Measurements from ENCODE around the gene SLC45A3.
"Not testable (repeated sequence)": the region's sequence is repeated elsewhere in the genome, so short reads cannot be mapped to it uniquely, and the experiment has no call there.

Gene SLC45A3

GRCh38 chr1:205680073-205680851 is at the start of gene SLC45A3:
Gene SLC45A3 (minus strand): TSS chr1:205680509. CDS start chr1:205664656, 15,853 bp downstream.
- DNase-seq (ENCODE audit: low read depth): no peak
- TF ChIP-seq CTCF (IDR thresholded peaks at IDR 0.05; ENCODE audit: insufficient read depth, low read depth, low read length, missing control alignments): no peak
- H3K4me3 ChIP-seq (ENCODE audit: low read depth, low read length): peak within 1 kb of the TSS; percentile 59

- H3K4me3 ChIP-seq (ENCODE audit: low read depth, low read length): no peak overlapping the region
- no peak for DNase-seq (ENCODE audit: low read depth)
- TF ChIP-seq CTCF (IDR thresholded peaks at IDR 0.05; ENCODE audit: insufficient read depth, low read depth, low read length, missing control alignments): no peak
Observed at GRCh38 chr1:205726619-205727125, 46.4 kb upstream of the SLC45A3 start.

GRCh38 chr1:205725514-205725913 is 45.2 kb upstream of the SLC45A3 start:
- no peak for DNase-seq (ENCODE audit: low read depth)
- H3K4me3 ChIP-seq (ENCODE audit: low read depth, low read length): no peak overlapping the region
- no peak for TF ChIP-seq CTCF (IDR thresholded peaks at IDR 0.05; ENCODE audit: insufficient read depth, low read depth, low read length, missing control alignments)

GRCh38 chr1:205720740-205721139 is 40.4 kb upstream of the SLC45A3 start:
- not testable (repeated sequence) for H3K4me3 ChIP-seq (ENCODE audit: low read depth, low read length); DNase-seq (ENCODE audit: low read depth)

- peak; percentile 38 for DNase-seq (ENCODE audit: low read depth)
- TF ChIP-seq CTCF (IDR thresholded peaks at IDR 0.05; ENCODE audit: insufficient read depth, low read depth, low read length, missing control alignments): no peak
- H3K4me3 ChIP-seq (ENCODE audit: low read depth, low read length): no peak overlapping the region
Observed at GRCh38 chr1:205719762-205720161, 39.5 kb upstream of the SLC45A3 start.

- no peak for DNase-seq (ENCODE audit: low read depth)
- H3K4me3 ChIP-seq (ENCODE audit: low read depth, low read length): no peak overlapping the region
- TF ChIP-seq CTCF (IDR thresholded peaks at IDR 0.05; ENCODE audit: insufficient read depth, low read depth, low read length, missing control alignments): no peak
Observed at GRCh38 chr1:205719015-205719414, 38.7 kb upstream of the SLC45A3 start.

GRCh38 chr1:205716371-205717132 is 36.2 kb upstream of the SLC45A3 start:
- no peak for TF ChIP-seq CTCF (IDR thresholded peaks at IDR 0.05; ENCODE audit: insufficient read depth, low read depth, low read length, missing control alignments)
- no peak for DNase-seq (ENCODE audit: low read depth)
- no peak overlapping the region for H3K4me3 ChIP-seq (ENCODE audit: low read depth, low read length)
